ENCODE measurements around the gene ADORA2A. TPM values are rescaled to one million over a fixed set of nuclear protein-coding genes. Genes with fewer than 3 reads are reported as not detected.
A peak's percentile ranks its signal among the peaks of the same experiment; 100 is the strongest.

Gene ADORA2A
- total and polyA plus RNA-seq, 10 of the 15 experiments (the other 5 are each of a cell fraction or from before 2014, with no cell fraction given), result 0.69 to 31.2 (median 18.3) TPM

- TF ChIP-seq ZNF687 (IDR thresholded peaks at IDR 0.05) (no peak), JUNB (IDR thresholded peaks at IDR 0.05) (peak; percentile 51; the same call in 1 of the 2 replicates), KAT2A (conservative IDR thresholded peaks at IDR 0.05; ENCODE audit: control insufficient read depth, low read depth, low read length) (no peak), CEBPZ (IDR thresholded peaks at IDR 0.05; ENCODE audit: low read depth, low read length) (no peak), ATF2 (IDR thresholded peaks at IDR 0.05; ENCODE audit: low read length) (peak; percentile 49), BCL11A (IDR thresholded peaks at IDR 0.05; ENCODE audit: low read depth, low read length) (no peak), CBX5 (IDR thresholded peaks at IDR 0.05; ENCODE audit: low read depth) (no peak), FOXK2 (IDR thresholded peaks at IDR 0.05) (no peak), RELA (IDR thresholded peaks at IDR 0.05; ENCODE audit: borderline replicate concordance, partially characterized antibody) (no peak)
These were observed 27.2 kb upstream of the ADORA2A start (continued) for GRCh38 chr22:24400034-24400725.
